Glutamatergic neuron (in vitro differentiated cells): Measurements from ENCODE around the gene ERRFI1. TPM values are rescaled to one million over a fixed set of nuclear protein-coding genes. Genes with fewer than 3 reads are reported as not detected.

Source experiments
- DNase-seq: peaks from one replicate; pipeline ENCODE4 v3.0.0; 2022
- H3K27ac Mint-ChIP-seq: one replicate; pipeline ENCODE4 v1.8.0; 2020; ENCODE audit warnings: mild to moderate bottlenecking, mixed read lengths, inconsistent platforms; ENCODE audit not compliant: unreplicated experiment
- H3K27me3 Mint-ChIP-seq: one replicate; pipeline ENCODE4 v1.8.0; 2020; ENCODE audit warnings: mild to moderate bottlenecking, moderate library complexity, mixed read lengths, inconsistent platforms; ENCODE audit not compliant: unreplicated experiment
- H3K36me3 Mint-ChIP-seq: one replicate; pipeline ENCODE4 v1.8.0; 2020; ENCODE audit warnings: mild to moderate bottlenecking, mixed read lengths, inconsistent platforms; ENCODE audit not compliant: unreplicated experiment
- H3K4me1 Mint-ChIP-seq: one replicate; pipeline ENCODE4 v1.8.0; 2020; ENCODE audit warnings: mild to moderate bottlenecking, low read depth, mixed read lengths, inconsistent platforms; ENCODE audit not compliant: unreplicated experiment
- H3K4me3 Mint-ChIP-seq: one replicate; pipeline ENCODE4 v1.8.0; 2020; ENCODE audit warnings: mild to moderate bottlenecking, mixed read lengths, inconsistent platforms; ENCODE audit not compliant: unreplicated experiment
- H3K9me3 Mint-ChIP-seq: one replicate; pipeline ENCODE4 v1.8.0; 2020; ENCODE audit warnings: mild to moderate bottlenecking, moderate library complexity, mixed read lengths, inconsistent platforms; ENCODE audit not compliant: unreplicated experiment
- total RNA-seq: library from RNA; stranded (reverse); fragmentation: NEBNext Ultra II Directional; extraction: Animal tissue kit (Norgen Biotek cat#: 25700); gene quantifications from one replicate; pipeline ENCODE4 v1.2.1, GENCODE V29; 2021; ENCODE audit not compliant: unreplicated experiment
- TF ChIP-seq, protein P1 (sequence below): fragments of 200-600 bp; sonication (generic); IDR thresholded peaks from one replicate; pipeline ENCODE4 v1.5.0; 2021; ENCODE audit not compliant: partially characterized antibody, unreplicated experiment

ERRFI1 gene
- total RNA-seq, 1 donor from 2014 or later = 11.8 TPM

DNA sequence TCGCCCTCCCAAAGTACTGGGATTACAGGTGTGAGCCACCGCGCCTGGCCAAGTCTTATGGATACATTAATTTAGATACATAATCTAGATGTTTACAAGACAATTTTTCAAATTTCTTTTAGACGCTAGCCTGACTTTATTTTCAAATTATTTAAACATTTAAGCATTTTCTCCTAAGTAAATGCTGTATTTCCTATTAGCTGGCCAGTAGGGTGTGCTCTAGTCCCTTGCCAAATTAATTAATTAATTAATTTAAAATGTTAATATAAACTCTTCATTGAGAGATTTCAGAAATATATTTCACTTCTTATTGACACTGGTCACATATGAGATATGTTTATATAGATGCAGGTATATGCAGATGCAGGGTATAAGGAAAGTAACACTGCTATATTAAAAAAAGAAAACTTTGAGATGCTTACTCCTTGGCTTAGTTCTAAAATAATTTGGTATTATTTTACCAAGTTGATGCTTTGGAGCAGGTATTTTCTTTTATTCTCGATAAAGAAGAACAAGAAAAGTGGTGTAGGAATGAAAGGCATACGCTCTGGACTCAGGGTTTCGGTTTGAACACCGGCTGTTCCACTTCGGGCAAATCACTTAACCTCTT is 5.2 kb upstream of the ERRFI1 start:
- DNase-seq = no peak
- Mint-ChIP-seq H3K9me3 (no peaks in the 10 kb centered on the region), H3K27me3 (peaks cover 4% of the 10 kb centered on the region), H3K4me3 (no peak overlapping the region), H3K27ac (no peak overlapping the region), H3K36me3 (no peaks in the 10 kb centered on the region), H3K4me1 (peaks cover 11% of the 10 kb centered on the region)
- TF ChIP-seq, protein P1, sequence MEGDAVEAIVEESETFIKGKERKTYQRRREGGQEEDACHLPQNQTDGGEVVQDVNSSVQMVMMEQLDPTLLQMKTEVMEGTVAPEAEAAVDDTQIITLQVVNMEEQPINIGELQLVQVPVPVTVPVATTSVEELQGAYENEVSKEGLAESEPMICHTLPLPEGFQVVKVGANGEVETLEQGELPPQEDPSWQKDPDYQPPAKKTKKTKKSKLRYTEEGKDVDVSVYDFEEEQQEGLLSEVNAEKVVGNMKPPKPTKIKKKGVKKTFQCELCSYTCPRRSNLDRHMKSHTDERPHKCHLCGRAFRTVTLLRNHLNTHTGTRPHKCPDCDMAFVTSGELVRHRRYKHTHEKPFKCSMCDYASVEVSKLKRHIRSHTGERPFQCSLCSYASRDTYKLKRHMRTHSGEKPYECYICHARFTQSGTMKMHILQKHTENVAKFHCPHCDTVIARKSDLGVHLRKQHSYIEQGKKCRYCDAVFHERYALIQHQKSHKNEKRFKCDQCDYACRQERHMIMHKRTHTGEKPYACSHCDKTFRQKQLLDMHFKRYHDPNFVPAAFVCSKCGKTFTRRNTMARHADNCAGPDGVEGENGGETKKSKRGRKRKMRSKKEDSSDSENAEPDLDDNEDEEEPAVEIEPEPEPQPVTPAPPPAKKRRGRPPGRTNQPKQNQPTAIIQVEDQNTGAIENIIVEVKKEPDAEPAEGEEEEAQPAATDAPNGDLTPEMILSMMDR = peak; percentile 65

GRCh38 chr1:8028571-8028910 is 2.4 kb upstream of the ERRFI1 start:
- H3K27me3 Mint-ChIP-seq = peaks cover 8% of the 10 kb centered on the region
- TF ChIP-seq, protein P1 = no peak
- H3K4me1 Mint-ChIP-seq = peaks cover 11% of the 10 kb centered on the region

GRCh38 chr1:8027748-8028570 is 1.9 kb upstream of the ERRFI1 start:
- Mint-ChIP-seq H3K36me3 (no peaks in the 10 kb centered on the region), H3K4me3 (no peak overlapping the region), H3K9me3 (peaks cover 6% of the 10 kb centered on the region), H3K27me3 (peaks cover 8% of the 10 kb centered on the region), H3K4me1 (peaks cover 11% of the 10 kb centered on the region), H3K27ac (no peak overlapping the region)
- TF ChIP-seq, protein P1 = no peak
- no peak for DNase-seq

More at GRCh38 chr1:8028571-8028910, 2.4 kb upstream of the ERRFI1 start:
- Mint-ChIP-seq H3K4me3 (no peak overlapping the region), H3K9me3 (peaks cover 6% of the 10 kb centered on the region), H3K36me3 (no peaks in the 10 kb centered on the region), H3K27ac (no peak overlapping the region)
- DNase-seq = no peak

- Mint-ChIP-seq H3K4me3 (peak overlapping the region; percentile 89), H3K27me3 (peaks cover 8% of the 10 kb centered on the region), H3K4me1 (peaks cover 11% of the 10 kb centered on the region), H3K36me3 (no peaks in the 10 kb centered on the region), H3K27ac (peak overlapping the region; percentile 95), H3K9me3 (peaks cover 6% of the 10 kb centered on the region)
- DNase-seq = no peak
- TF ChIP-seq, protein P1 = no peak
Observed at GRCh38 chr1:8026976-8027747, 1.1 kb upstream of the ERRFI1 start.
